ENCODE measurements around the gene PCDH1.

GRCh38 chr5:141821430-141821925 is 56.7 kb downstream of the PCDH1 start:
- TF ChIP-seq POLR2AphosphoS5 (IDR thresholded peaks at IDR 0.05; ENCODE audit: low read depth, low read length) (no peak), TAF1 (IDR thresholded peaks at IDR 0.05; ENCODE audit: borderline replicate concordance, insufficient read depth, low read length) (no peak), REST (IDR thresholded peaks at IDR 0.05; ENCODE audit: insufficient read depth in 1 of 2, low read depth in 2 of 2, low read length in 2 of 2) (no peak), SIN3A (IDR thresholded peaks at IDR 0.05; ENCODE audit: borderline replicate concordance, insufficient read depth, low read length) (no peak), FOXP2 (optimal IDR thresholded peaks at IDR 0.05; ENCODE audit: borderline replicate concordance, extremely low read depth, extremely low read length, insufficient read depth) (no peak)
